ENCODE measurements around the gene WNT7B. TPM values are rescaled to one million over a fixed set of nuclear protein-coding genes. Genes with fewer than 3 reads are reported as not detected.

Gene WNT7B
- polyA plus RNA-seq, 1 of the 3 experiments (the other 2 are of a cell fraction) = 0.13 TPM

- DNase-seq = no peak
- TF ChIP-seq FOXJ3 (CRISPR knock-in tag; IDR thresholded peaks at IDR 0.05) = no peak
- no peak for TF ChIP-seq YY1 (IDR thresholded peaks at IDR 0.05; ENCODE audit: low read depth)
- TF ChIP-seq GABPA (IDR thresholded peaks at IDR 0.05; ENCODE audit: low read depth) = no peak
- TF ChIP-seq NFIC (IDR thresholded peaks at IDR 0.05; ENCODE audit: borderline replicate concordance) = no peak
- no peak for TF ChIP-seq RXRA (IDR thresholded peaks at IDR 0.05; ENCODE audit: borderline replicate concordance, low read depth)
- no peak for TF ChIP-seq MXI1 (IDR thresholded peaks at IDR 0.05; ENCODE audit: low read depth, low read length)
- TF ChIP-seq CHD2 (IDR thresholded peaks at IDR 0.05; ENCODE audit: low read length, partially characterized antibody) = no peak
- no peak for TF ChIP-seq FOSL2 (IDR thresholded peaks at IDR 0.05; ENCODE audit: borderline replicate concordance, low read depth)
- TF ChIP-seq USF1 (IDR thresholded peaks at IDR 0.05; ENCODE audit: borderline replicate concordance, low read depth) = no peak
- TF ChIP-seq RAD21 (IDR thresholded peaks at IDR 0.05; ENCODE audit: low read length) = no peak
- no peak overlapping the region for H3K4me3 ChIP-seq (ENCODE audit: low read depth in 2 of 2, low read length in 1 of 2)
- H2AFZ ChIP-seq (ENCODE audit: low read depth) = no peak overlapping the region
- POLR2A ChIA-PET = no interaction called here
- H3K27ac ChIP-seq (ENCODE audit: low read depth in 2 of 2, low read length in 1 of 2) = no peak overlapping the region
- H3K27me3 ChIP-seq (ENCODE audit: insufficient read depth) = no peaks in the 10 kb centered on the region
- no peaks in the 10 kb centered on the region for H3K9me2 ChIP-seq
- H4K20me1 ChIP-seq (ENCODE audit: insufficient read depth) = no peaks in the 10 kb centered on the region
- WGBS (ENCODE audit: low lambda C conversion rate) = 90% methylated on average over 22 of the region's 25 CpGs
- H3K9me3 ChIP-seq = no peaks in the 10 kb centered on the region
- no peaks in the 10 kb centered on the region for H3K79me2 ChIP-seq (ENCODE audit: insufficient read depth)
- H3K4me1 ChIP-seq (ENCODE audit: control insufficient read depth in 1 of 2, insufficient read depth in 2 of 2, low read depth in 1 of 2, low read length in 1 of 2) = peaks cover 0 to 9% of the 10 kb centered on the region in 2 experiments; a peak in 1 of 4 replicates
- H3K36me3 ChIP-seq (replicated peaks in 1 of 2; ENCODE audit: control insufficient read depth in 1 of 2, insufficient read depth in 2 of 2, low read length in 1 of 2) = no peaks in the 10 kb centered on the region
- no peak overlapping the region for H3K9ac ChIP-seq
- no peak overlapping the region for H3K4me2 ChIP-seq
- CTCF ChIA-PET = interaction anchor here (1.2 kb wide), 1 partner anchor 28 kb away, joined by 3 read pairs; no protein-coding TSS in a partner anchor
- no peaks in the 10 kb centered on the region for H3F3A ChIP-seq (replicated peaks; ENCODE audit: insufficient read depth)
Measured at GRCh38 chr22:45891471-45891995, 85.4 kb downstream of the WNT7B start.

GRCh38 chr22:45891021-45891421, 85.9 kb downstream of the WNT7B start:
- Histone ChIP-seq H3F3A (replicated peaks; ENCODE audit: insufficient read depth) (no peaks in the 10 kb centered on the region), H3K9me2 (no peaks in the 10 kb centered on the region), H3K4me2 (no peak overlapping the region), H3K36me3 (replicated peaks in 1 of 2; ENCODE audit: control insufficient read depth in 1 of 2, insufficient read depth in 2 of 2, low read length in 1 of 2) (no peaks in the 10 kb centered on the region), H3K9me3 (no peaks in the 10 kb centered on the region), H3K4me1 (ENCODE audit: control insufficient read depth in 1 of 2, insufficient read depth in 2 of 2, low read depth in 1 of 2, low read length in 1 of 2) (peaks cover 0 to 7% of the 10 kb centered on the region in 2 experiments; a peak in 1 of 4 replicates), H3K79me2 (ENCODE audit: insufficient read depth) (no peaks in the 10 kb centered on the region), H4K20me1 (ENCODE audit: insufficient read depth) (no peaks in the 10 kb centered on the region), H3K27ac (ENCODE audit: low read depth in 2 of 2, low read length in 1 of 2) (no peak overlapping the region), H3K9ac (no peak overlapping the region), H3K4me3 (ENCODE audit: low read depth in 2 of 2, low read length in 1 of 2) (no peak overlapping the region), H2AFZ (ENCODE audit: low read depth) (no peak overlapping the region), H3K27me3 (ENCODE audit: insufficient read depth) (no peaks in the 10 kb centered on the region)
- ChIA-PET POLR2A (no interaction called here), CTCF (interaction anchor here (1.0 kb wide), 1 partner anchor 27 kb away, joined by 3 read pairs; no protein-coding TSS in a partner anchor)
- 93% methylated on average over 37 of the region's 37 CpGs for WGBS (ENCODE audit: low lambda C conversion rate)
- no peak for TF ChIP-seq POLR2AphosphoS5 (IDR thresholded peaks at IDR 0.05; ENCODE audit: low read depth, low read length)
- TF ChIP-seq NFIC (IDR thresholded peaks at IDR 0.05; ENCODE audit: borderline replicate concordance) = no peak
- no peak for TF ChIP-seq RFX5 (IDR thresholded peaks at IDR 0.05; ENCODE audit: low read length)
- no peak for TF ChIP-seq NRF1 (IDR thresholded peaks at IDR 0.05; ENCODE audit: low read depth, low read length)
- TF ChIP-seq, protein P1, sequence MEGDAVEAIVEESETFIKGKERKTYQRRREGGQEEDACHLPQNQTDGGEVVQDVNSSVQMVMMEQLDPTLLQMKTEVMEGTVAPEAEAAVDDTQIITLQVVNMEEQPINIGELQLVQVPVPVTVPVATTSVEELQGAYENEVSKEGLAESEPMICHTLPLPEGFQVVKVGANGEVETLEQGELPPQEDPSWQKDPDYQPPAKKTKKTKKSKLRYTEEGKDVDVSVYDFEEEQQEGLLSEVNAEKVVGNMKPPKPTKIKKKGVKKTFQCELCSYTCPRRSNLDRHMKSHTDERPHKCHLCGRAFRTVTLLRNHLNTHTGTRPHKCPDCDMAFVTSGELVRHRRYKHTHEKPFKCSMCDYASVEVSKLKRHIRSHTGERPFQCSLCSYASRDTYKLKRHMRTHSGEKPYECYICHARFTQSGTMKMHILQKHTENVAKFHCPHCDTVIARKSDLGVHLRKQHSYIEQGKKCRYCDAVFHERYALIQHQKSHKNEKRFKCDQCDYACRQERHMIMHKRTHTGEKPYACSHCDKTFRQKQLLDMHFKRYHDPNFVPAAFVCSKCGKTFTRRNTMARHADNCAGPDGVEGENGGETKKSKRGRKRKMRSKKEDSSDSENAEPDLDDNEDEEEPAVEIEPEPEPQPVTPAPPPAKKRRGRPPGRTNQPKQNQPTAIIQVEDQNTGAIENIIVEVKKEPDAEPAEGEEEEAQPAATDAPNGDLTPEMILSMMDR (IDR thresholded peaks at IDR 0.05) = no peak
- TF ChIP-seq TEAD4 (IDR thresholded peaks at IDR 0.05; ENCODE audit: borderline replicate concordance, insufficient read depth) = no peak
- TF ChIP-seq, protein P2, sequence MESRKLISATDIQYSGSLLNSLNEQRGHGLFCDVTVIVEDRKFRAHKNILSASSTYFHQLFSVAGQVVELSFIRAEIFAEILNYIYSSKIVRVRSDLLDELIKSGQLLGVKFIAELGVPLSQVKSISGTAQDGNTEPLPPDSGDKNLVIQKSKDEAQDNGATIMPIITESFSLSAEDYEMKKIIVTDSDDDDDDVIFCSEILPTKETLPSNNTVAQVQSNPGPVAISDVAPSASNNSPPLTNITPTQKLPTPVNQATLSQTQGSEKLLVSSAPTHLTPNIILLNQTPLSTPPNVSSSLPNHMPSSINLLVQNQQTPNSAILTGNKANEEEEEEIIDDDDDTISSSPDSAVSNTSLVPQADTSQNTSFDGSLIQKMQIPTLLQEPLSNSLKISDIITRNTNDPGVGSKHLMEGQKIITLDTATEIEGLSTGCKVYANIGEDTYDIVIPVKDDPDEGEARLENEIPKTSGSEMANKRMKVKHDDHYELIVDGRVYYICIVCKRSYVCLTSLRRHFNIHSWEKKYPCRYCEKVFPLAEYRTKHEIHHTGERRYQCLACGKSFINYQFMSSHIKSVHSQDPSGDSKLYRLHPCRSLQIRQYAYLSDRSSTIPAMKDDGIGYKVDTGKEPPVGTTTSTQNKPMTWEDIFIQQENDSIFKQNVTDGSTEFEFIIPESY (IDR thresholded peaks at IDR 0.05; ENCODE audit: borderline replicate concordance, low read depth) = no peak
- TF ChIP-seq EZH2phosphoT487 (IDR thresholded peaks at IDR 0.05; ENCODE audit: borderline replicate concordance, low read depth) = no peak
- no peak for TF ChIP-seq RCOR1 (IDR thresholded peaks at IDR 0.05; ENCODE audit: low read length)
- TF ChIP-seq YY1 (IDR thresholded peaks at IDR 0.05; ENCODE audit: low read depth) = no peak
- no peak for TF ChIP-seq TCF12 (IDR thresholded peaks at IDR 0.05)
- TF ChIP-seq SIN3A (IDR thresholded peaks at IDR 0.05; ENCODE audit: borderline replicate concordance, low read depth, low read length) = no peak
- TF ChIP-seq GABPA (IDR thresholded peaks at IDR 0.05; ENCODE audit: low read depth) = no peak
- no peak for TF ChIP-seq IRF3 (IDR thresholded peaks at IDR 0.05; ENCODE audit: low read depth, low read length)
- DNase-seq = no peak
